Astrocyte of the spinal cord (primary cell): ENCODE results near the gene GSC.

Experiments used
- DNase-seq: peaks from one replicate; pipeline ENCODE4 v3.0.0; 2011; ENCODE audit warnings: low read depth, low spot score
- H3K4me3 ChIP-seq: 2 replicates; pipeline ENCODE4 v1.5.1; 2011; ENCODE audit warnings: low read depth, mild to moderate bottlenecking, low read length, moderate library complexity
- CTCF ChIP-seq: IDR thresholded peaks from 2 replicates; pipeline ENCODE4 v1.5.1; 2012; ENCODE audit warnings: low read depth, mild to moderate bottlenecking, low read length, inconsistent platforms
- in situ Hi-C: cut with HindIII; loops from 2 replicates; pipeline ENCODE4 v1.10.0; 2017; ENCODE audit warnings: low sequenced_read_pairs

GSC gene

GRCh38 chr14:94768141-94768520 lies 1.8 kb downstream of the GSC start:
- no peak for TF ChIP-seq CTCF
- in situ Hi-C loops: no loop called here
- DNase-seq: no peak
- no peak overlapping the region for H3K4me3 ChIP-seq

- in situ Hi-C loops: no loop called here
- no peak for DNase-seq
- TF ChIP-seq CTCF: no peak
- H3K4me3 ChIP-seq: no peak overlapping the region
Measured at GRCh38 chr14:94767321-94767878, 2.5 kb downstream of the GSC start.

- no peak for DNase-seq
- no peak for TF ChIP-seq CTCF
- in situ Hi-C loops: no loop called here
- H3K4me3 ChIP-seq: no peak overlapping the region
Measured at GRCh38 chr14:94764573-94764972, 5.3 kb downstream of the GSC start.

GRCh38 chr14:94762431-94762830 lies 7.5 kb downstream of the GSC start:
- no peak for TF ChIP-seq CTCF
- no peak for DNase-seq
- in situ Hi-C loops: no loop called here

GRCh38 chr14:94761997-94762377 lies 7.9 kb downstream of the GSC start:
- TF ChIP-seq CTCF: no peak
- DNase-seq: no peak
- in situ Hi-C loops: no loop called here

More at GRCh38 chr14:94762431-94762830, 7.5 kb downstream of the GSC start:
- no peak overlapping the region for H3K4me3 ChIP-seq

GRCh38 chr14:94761348-94761996 lies 8.4 kb downstream of the GSC start:
- no peak for TF ChIP-seq CTCF
- DNase-seq: no peak
- in situ Hi-C loops: no loop called here
- H3K4me3 ChIP-seq: no peak overlapping the region

More at GRCh38 chr14:94761997-94762377, 7.9 kb downstream of the GSC start:
- H3K4me3 ChIP-seq: no peak overlapping the region
